ENCODE results near the gene DPPA2. TPM values are rescaled to one million over a fixed set of nuclear protein-coding genes. Genes with fewer than 3 reads are reported as not detected.

Gene DPPA2
- total RNA-seq, 1 experiment from 2014 or later = 15.0 TPM

GRCh38 chr3:109325109-109325508 lies 8.8 kb upstream of the DPPA2 start (continued):
- TF ChIP-seq PRDM15 (CRISPR knock-in tag; IDR thresholded peaks at IDR 0.05) (no peak), ZNF317 (CRISPR knock-in tag; IDR thresholded peaks at IDR 0.05; ENCODE audit: borderline replicate concordance, low read depth) (0 out of 2 replicates have a peak, but pooled peaks have one; percentile 16), ZNF532 (CRISPR knock-in tag; IDR thresholded peaks at IDR 0.05; ENCODE audit: borderline replicate concordance) (peak; percentile 96), ETV6 (CRISPR knock-in tag; IDR thresholded peaks at IDR 0.05) (peak; percentile 45; the same call in 1 of the 2 replicates), NR3C1 (CRISPR knock-in tag; conservative IDR thresholded peaks at IDR 0.05; ENCODE audit: low read depth) (no peak), NFATC4 (CRISPR knock-in tag; IDR thresholded peaks at IDR 0.05) (peak; percentile 96), NFYB (CRISPR knock-in tag; conservative IDR thresholded peaks at IDR 0.05; ENCODE audit: low read depth) (no peak), ZNF219 (CRISPR knock-in tag; IDR thresholded peaks at IDR 0.05; ENCODE audit: borderline replicate concordance) (no peak), ESRRA (CRISPR knock-in tag; IDR thresholded peaks at IDR 0.05; ENCODE audit: borderline replicate concordance) (0 out of 2 replicates have a peak, but pooled peaks have one; percentile 66), MAX (CRISPR knock-in tag; IDR thresholded peaks at IDR 0.05) (0 out of 2 replicates have a peak, but pooled peaks have one; percentile 6), FOXP1 (CRISPR knock-in tag; IDR thresholded peaks at IDR 0.05; ENCODE audit: borderline replicate concordance) (no peak), KAT7 (CRISPR knock-in tag; IDR thresholded peaks at IDR 0.05; ENCODE audit: borderline replicate concordance) (no peak), STAT6 (CRISPR knock-in tag; conservative IDR thresholded peaks at IDR 0.05; ENCODE audit: low read depth) (no peak), SOX15 (CRISPR knock-in tag; IDR thresholded peaks at IDR 0.05) (no peak), TCF7 (CRISPR knock-in tag; IDR thresholded peaks at IDR 0.05; ENCODE audit: low read depth) (no peak), ZNF416 (CRISPR knock-in tag; IDR thresholded peaks at IDR 0.05) (peak; percentile 94), MYBL2 (CRISPR knock-in tag; IDR thresholded peaks at IDR 0.05) (0 out of 2 replicates have a peak, but pooled peaks have one; percentile 12), CREM (CRISPR knock-in tag; IDR thresholded peaks at IDR 0.05) (0 out of 2 replicates have a peak, but pooled peaks have one; percentile 55), EMX1 (CRISPR knock-in tag; IDR thresholded peaks at IDR 0.05) (peak; percentile 98), PRRX2 (CRISPR knock-in tag; IDR thresholded peaks at IDR 0.05) (peak; percentile 99)
- TF ChIP-seq, protein P1, sequence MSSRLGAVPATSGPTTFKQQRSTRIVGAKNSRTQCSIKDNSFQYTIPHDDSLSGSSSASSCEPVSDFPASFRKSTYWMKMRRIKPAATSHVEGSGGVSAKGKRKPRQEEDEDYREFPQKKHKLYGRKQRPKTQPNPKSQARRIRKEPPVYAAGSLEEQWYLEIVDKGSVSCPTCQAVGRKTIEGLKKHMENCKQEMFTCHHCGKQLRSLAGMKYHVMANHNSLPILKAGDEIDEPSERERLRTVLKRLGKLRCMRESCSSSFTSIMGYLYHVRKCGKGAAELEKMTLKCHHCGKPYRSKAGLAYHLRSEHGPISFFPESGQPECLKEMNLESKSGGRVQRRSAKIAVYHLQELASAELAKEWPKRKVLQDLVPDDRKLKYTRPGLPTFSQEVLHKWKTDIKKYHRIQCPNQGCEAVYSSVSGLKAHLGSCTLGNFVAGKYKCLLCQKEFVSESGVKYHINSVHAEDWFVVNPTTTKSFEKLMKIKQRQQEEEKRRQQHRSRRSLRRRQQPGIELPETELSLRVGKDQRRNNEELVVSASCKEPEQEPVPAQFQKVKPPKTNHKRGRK (CRISPR knock-in tag; IDR thresholded peaks at IDR 0.05; ENCODE audit: borderline replicate concordance) = no peak
- TF ChIP-seq, protein P2, sequence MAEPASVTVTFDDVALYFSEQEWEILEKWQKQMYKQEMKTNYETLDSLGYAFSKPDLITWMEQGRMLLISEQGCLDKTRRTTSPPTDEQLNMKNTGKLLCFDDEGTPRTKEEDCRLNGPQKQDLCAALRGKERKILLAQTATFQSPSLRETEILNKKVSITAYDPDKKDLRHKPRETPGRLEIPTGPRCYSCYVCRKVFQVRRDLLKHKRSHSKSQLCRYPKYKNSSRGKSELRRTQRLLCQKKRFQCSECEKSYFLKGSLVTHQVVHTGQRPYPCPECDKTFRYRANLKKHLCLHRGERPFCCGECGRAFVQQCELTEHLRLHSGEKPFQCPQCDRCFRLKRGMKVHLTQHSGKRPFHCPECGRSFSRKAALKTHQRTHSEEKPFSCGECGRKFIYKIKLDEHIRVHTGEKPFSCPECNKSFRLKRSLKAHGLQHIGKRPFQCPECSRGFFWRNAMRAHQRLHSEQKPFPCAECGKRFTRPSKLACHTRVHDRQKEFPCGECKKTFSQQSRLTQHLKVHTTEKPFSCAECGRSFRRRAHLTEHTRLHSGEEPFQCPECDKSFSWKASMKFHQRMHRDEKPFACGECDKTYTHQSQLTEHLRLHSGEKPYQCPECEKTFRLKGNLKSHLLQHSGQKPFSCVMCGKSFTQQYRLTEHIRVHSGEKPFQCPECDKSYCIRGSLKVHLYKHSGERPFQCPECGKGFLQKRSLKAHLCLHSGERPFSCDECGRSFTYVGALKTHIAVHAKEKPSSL (CRISPR knock-in tag; conservative IDR thresholded peaks at IDR 0.05) = peak; percentile 81; the same call in 1 of the 2 replicates
- TF ChIP-seq, protein P3, sequence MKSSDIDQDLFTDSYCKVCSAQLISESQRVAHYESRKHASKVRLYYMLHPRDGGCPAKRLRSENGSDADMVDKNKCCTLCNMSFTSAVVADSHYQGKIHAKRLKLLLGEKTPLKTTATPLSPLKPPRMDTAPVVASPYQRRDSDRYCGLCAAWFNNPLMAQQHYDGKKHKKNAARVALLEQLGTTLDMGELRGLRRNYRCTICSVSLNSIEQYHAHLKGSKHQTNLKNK (CRISPR knock-in tag; IDR thresholded peaks at IDR 0.05) = peak; percentile 90
